ENCODE data around the gene TSTD1. TPM values are rescaled to one million over a fixed set of nuclear protein-coding genes. Genes with fewer than 3 reads are reported as not detected.

Gene TSTD1
- total and polyA plus RNA-seq, 2 donors: 73.0 to 149 TPM

- Histone ChIP-seq H3K9me3 (ENCODE audit: control insufficient read depth in 2 of 2, insufficient read depth in 1 of 2, low read length in 1 of 2) (peaks cover 0 to 2% of the 10 kb centered on the region in 2 donors), H3K4me3 (ENCODE audit: low read length in 2 of 2) (peak overlapping the region; percentile 79 to 85), H3K36me3 (ENCODE audit: control insufficient read depth in 2 of 2, insufficient read depth in 2 of 2, low read length in 1 of 2) (peaks cover 53 to 56% of the 10 kb centered on the region in 2 donors), H3K4me1 (ENCODE audit: control insufficient read depth in 2 of 2, insufficient read depth in 2 of 2, low read length in 2 of 2) (peaks cover 10 to 24% of the 10 kb centered on the region in 2 donors), H3K27me3 (ENCODE audit: control insufficient read depth in 2 of 2, insufficient read depth in 1 of 2, low read length in 1 of 2) (no peaks in the 10 kb centered on the region), H3K27ac (ENCODE audit: low read depth in 1 of 2, low read length in 1 of 2) (peak overlapping the region; percentile 93 to 98)
- peak in 1 of 9 donors; percentile 35 for DNase-seq (ENCODE audit: low read depth in 6 of 9, low spot score in 9 of 9)
- 73% methylated on average over 2 of the region's 2 CpGs for WGBS
Measured at GRCh38 chr1:161046605-161047228, 8.0 kb upstream of the TSTD1 start.

GRCh38 chr1:161045736-161046604, 7.2 kb upstream of the TSTD1 start, which contains the start of gene USF1:
TSS of gene USF1 (minus strand) at chr1:161045977. CDS start at chr1:161043275, 2,702 bp downstream.
- Histone ChIP-seq H3K27me3 (ENCODE audit: control insufficient read depth in 2 of 2, insufficient read depth in 1 of 2, low read length in 1 of 2) (no peaks in the 10 kb centered on the region), H3K4me1 (ENCODE audit: control insufficient read depth in 2 of 2, insufficient read depth in 2 of 2, low read length in 2 of 2) (peaks cover 10 to 30% of the 10 kb centered on the region in 2 donors), H3K27ac (ENCODE audit: low read depth in 1 of 2, low read length in 1 of 2) (peak within 1 kb of the TSS; percentile 93 to 98), H3K9me3 (ENCODE audit: control insufficient read depth in 2 of 2, insufficient read depth in 1 of 2, low read length in 1 of 2) (peaks cover 0 to 2% of the 10 kb centered on the region in 2 donors), H3K4me3 (ENCODE audit: low read length in 2 of 2) (peak within 1 kb of the TSS; percentile 79 to 85), H3K36me3 (ENCODE audit: control insufficient read depth in 2 of 2, insufficient read depth in 2 of 2, low read length in 1 of 2) (peaks cover 53 to 56% of the 10 kb centered on the region in 2 donors)
- under 1% methylated on average over 29 of the region's 29 CpGs for WGBS
- peak; percentile 95 to 99 (median 98) for DNase-seq (ENCODE audit: low read depth in 6 of 9, low spot score in 9 of 9)

- peak overlapping the region; percentile 89 to 98 for H3K27ac ChIP-seq (ENCODE audit: low read depth in 1 of 2, low read length in 1 of 2)
- peaks cover 0 to 2% of the 10 kb centered on the region in 2 donors for H3K9me3 ChIP-seq (ENCODE audit: control insufficient read depth in 2 of 2, insufficient read depth in 1 of 2, low read length in 1 of 2)
- DNase-seq (ENCODE audit: low read depth in 6 of 9, low spot score in 9 of 9): peak in 7 of 9 donors; percentile 56 to 90 (median 78)
- no peaks in the 10 kb centered on the region for H3K27me3 ChIP-seq (ENCODE audit: control insufficient read depth in 2 of 2, insufficient read depth in 1 of 2, low read length in 1 of 2)
- H3K4me1 ChIP-seq (ENCODE audit: control insufficient read depth in 2 of 2, insufficient read depth in 2 of 2, low read length in 2 of 2): peaks cover 10 to 31% of the 10 kb centered on the region in 2 donors
- peak overlapping the region; percentile 79 to 85 for H3K4me3 ChIP-seq (ENCODE audit: low read length in 2 of 2)
- peaks cover 53 to 57% of the 10 kb centered on the region in 2 donors for H3K36me3 ChIP-seq (ENCODE audit: control insufficient read depth in 2 of 2, insufficient read depth in 2 of 2, low read length in 1 of 2)
- WGBS: under 1% methylated on average over 48 of the region's 48 CpGs
Measured at GRCh38 chr1:161044908-161045735, 6.4 kb upstream of the TSTD1 start.

- peak overlapping the region; percentile 89 to 98 for H3K27ac ChIP-seq (ENCODE audit: low read depth in 1 of 2, low read length in 1 of 2)
- peaks cover 53 to 57% of the 10 kb centered on the region in 2 donors for H3K36me3 ChIP-seq (ENCODE audit: control insufficient read depth in 2 of 2, insufficient read depth in 2 of 2, low read length in 1 of 2)
- H3K4me3 ChIP-seq (ENCODE audit: low read length in 2 of 2): peak overlapping the region; percentile 79 to 85
- H3K4me1 ChIP-seq (ENCODE audit: control insufficient read depth in 2 of 2, insufficient read depth in 2 of 2, low read length in 2 of 2): peaks cover 12 to 37% of the 10 kb centered on the region in 2 donors
- peaks cover 0 to 2% of the 10 kb centered on the region in 2 donors for H3K9me3 ChIP-seq (ENCODE audit: control insufficient read depth in 2 of 2, insufficient read depth in 1 of 2, low read length in 1 of 2)
- no peak for DNase-seq (ENCODE audit: low read depth in 6 of 9, low spot score in 9 of 9)
- H3K27me3 ChIP-seq (ENCODE audit: control insufficient read depth in 2 of 2, insufficient read depth in 1 of 2, low read length in 1 of 2): no peaks in the 10 kb centered on the region
Measured at GRCh38 chr1:161044535-161044907, 5.8 kb upstream of the TSTD1 start.

GRCh38 chr1:161039546-161039945, 782 bp upstream of the TSTD1 start:
- no peak overlapping the region for H3K4me3 ChIP-seq (ENCODE audit: low read length in 2 of 2)
- peaks cover 39 to 43% of the 10 kb centered on the region in 2 donors for H3K36me3 ChIP-seq (ENCODE audit: control insufficient read depth in 2 of 2, insufficient read depth in 2 of 2, low read length in 1 of 2)
- peaks cover 22 to 47% of the 10 kb centered on the region in 2 donors for H3K4me1 ChIP-seq (ENCODE audit: control insufficient read depth in 2 of 2, insufficient read depth in 2 of 2, low read length in 2 of 2)
- DNase-seq (ENCODE audit: low read depth in 6 of 9, low spot score in 9 of 9): no peak
- H3K27ac ChIP-seq (ENCODE audit: low read depth in 1 of 2, low read length in 1 of 2): peak overlapping the region; percentile 71 to 88
- H3K27me3 ChIP-seq (ENCODE audit: control insufficient read depth in 2 of 2, insufficient read depth in 1 of 2, low read length in 1 of 2): no peaks in the 10 kb centered on the region
- WGBS: 90% methylated on average over 5 of the region's 5 CpGs
- peaks cover 0 to 4% of the 10 kb centered on the region in 2 donors for H3K9me3 ChIP-seq (ENCODE audit: control insufficient read depth in 2 of 2, insufficient read depth in 1 of 2, low read length in 1 of 2)

DNA sequence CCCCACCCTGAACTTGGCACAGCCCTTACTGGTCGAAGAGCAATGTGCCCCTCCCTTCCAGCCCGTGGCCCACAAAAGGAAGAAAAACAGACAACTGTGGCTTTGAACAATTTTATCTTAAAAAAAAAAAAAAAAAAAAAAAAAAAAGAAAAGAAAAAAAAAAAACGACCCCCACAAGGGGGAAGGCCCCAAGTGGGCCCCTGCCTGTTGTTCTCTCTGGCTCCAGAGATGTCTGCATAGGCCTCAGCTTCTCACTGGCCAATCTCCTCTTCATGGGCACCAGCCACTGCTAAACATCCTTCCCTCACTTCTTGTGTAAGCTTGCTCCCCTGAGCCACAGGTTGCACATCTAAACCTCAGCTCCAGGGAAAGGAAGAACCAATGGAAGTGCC, 386 bp upstream of the TSTD1 start:
- WGBS: 2% methylated on average over 3 of the region's 3 CpGs
- Histone ChIP-seq H3K4me3 (ENCODE audit: low read length in 2 of 2) (peak overlapping the region; percentile 85 to 86), H3K27ac (ENCODE audit: low read depth in 1 of 2, low read length in 1 of 2) (peak overlapping the region; percentile 88 to 90), H3K36me3 (ENCODE audit: control insufficient read depth in 2 of 2, insufficient read depth in 2 of 2, low read length in 1 of 2) (peaks cover 39 to 43% of the 10 kb centered on the region in 2 donors), H3K9me3 (ENCODE audit: control insufficient read depth in 2 of 2, insufficient read depth in 1 of 2, low read length in 1 of 2) (peaks cover 0 to 4% of the 10 kb centered on the region in 2 donors), H3K27me3 (ENCODE audit: control insufficient read depth in 2 of 2, insufficient read depth in 1 of 2, low read length in 1 of 2) (no peaks in the 10 kb centered on the region), H3K4me1 (ENCODE audit: control insufficient read depth in 2 of 2, insufficient read depth in 2 of 2, low read length in 2 of 2) (peaks cover 19 to 45% of the 10 kb centered on the region in 2 donors)
- DNase-seq (ENCODE audit: low read depth in 6 of 9, low spot score in 9 of 9): peak in 1 of 9 donors; percentile 29

DNA sequence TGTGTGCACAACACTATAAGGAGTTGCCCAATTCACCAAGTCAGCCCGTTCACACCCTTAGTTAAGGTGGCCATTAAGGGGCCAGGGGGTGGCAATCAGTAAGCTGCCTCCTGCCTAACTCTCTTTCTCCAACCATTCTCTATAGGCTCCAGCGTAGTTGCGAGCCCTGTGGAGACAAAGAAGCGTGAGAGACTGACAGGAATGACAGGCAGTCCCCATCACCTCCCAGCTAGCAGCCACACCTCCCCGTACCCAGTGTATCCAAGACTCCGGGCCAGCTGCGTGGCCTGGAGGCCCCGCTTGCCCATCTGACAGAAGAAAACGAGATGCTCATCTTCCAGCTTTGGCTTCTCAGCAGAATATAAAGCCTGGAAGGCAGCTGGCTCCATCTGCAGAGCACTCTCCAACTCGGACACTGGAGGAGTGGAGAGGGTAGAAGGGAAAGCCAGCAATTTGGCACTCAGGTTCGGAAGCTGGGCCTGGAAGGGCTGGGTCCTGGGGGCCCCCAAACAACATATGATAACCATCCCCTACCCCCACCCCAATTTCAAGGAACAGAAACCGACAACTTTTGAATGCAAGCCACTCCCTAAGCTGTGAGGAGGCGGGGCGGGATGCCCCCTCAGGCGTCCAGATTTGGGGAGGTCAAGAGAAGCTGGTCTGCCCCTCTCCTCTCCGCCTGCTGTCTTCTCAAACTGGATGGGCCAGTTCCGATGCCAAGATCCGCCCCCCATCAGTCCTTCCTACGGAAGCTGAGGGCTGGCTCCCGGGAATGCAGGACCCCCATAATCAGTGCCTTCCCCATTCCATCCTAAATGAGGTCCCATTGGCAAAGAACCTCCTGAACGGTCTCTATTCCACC, 872 bp downstream of the TSTD1 start:
- no peaks in the 10 kb centered on the region for H3K27me3 ChIP-seq (ENCODE audit: control insufficient read depth in 2 of 2, insufficient read depth in 1 of 2, low read length in 1 of 2)
- peaks cover 36 to 38% of the 10 kb centered on the region in 2 donors for H3K36me3 ChIP-seq (ENCODE audit: control insufficient read depth in 2 of 2, insufficient read depth in 2 of 2, low read length in 1 of 2)
- 76% methylated on average over 21 of the region's 21 CpGs for WGBS
- peaks cover 0 to 4% of the 10 kb centered on the region in 2 donors for H3K9me3 ChIP-seq (ENCODE audit: control insufficient read depth in 2 of 2, insufficient read depth in 1 of 2, low read length in 1 of 2)
- H3K4me1 ChIP-seq (ENCODE audit: control insufficient read depth in 2 of 2, insufficient read depth in 2 of 2, low read length in 2 of 2): peaks cover 17 to 38% of the 10 kb centered on the region in 2 donors
- H3K4me3 ChIP-seq (ENCODE audit: low read length in 2 of 2): peak overlapping the region; percentile 85 to 86
- no peak for DNase-seq (ENCODE audit: low read depth in 6 of 9, low spot score in 9 of 9)
- H3K27ac ChIP-seq (ENCODE audit: low read depth in 1 of 2, low read length in 1 of 2): peak overlapping the region; percentile 88 to 90

DNA sequence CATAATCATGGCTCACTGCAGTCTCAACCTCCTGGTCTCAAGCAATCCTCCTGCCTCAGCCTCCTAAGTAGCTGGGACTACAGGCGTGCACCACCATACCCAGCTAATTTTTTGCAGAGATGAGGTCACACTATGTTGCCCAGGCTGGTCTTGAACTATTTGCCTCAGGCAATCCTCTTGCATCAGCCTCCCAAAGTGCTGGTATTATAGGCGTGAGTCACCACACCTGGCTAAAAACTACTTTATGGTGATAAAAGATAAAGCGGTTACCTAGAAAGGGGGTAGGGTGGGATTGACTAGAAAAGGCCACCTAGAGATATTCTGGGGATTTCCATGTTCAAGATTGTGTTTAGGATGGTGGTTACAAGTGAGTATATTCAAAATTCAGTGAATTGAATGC, 5.0 kb downstream of the TSTD1 start:
- Histone ChIP-seq H3K4me3 (ENCODE audit: low read length in 2 of 2) (no peak overlapping the region), H3K4me1 (ENCODE audit: control insufficient read depth in 2 of 2, insufficient read depth in 2 of 2, low read length in 2 of 2) (peaks cover 9 to 10% of the 10 kb centered on the region in 2 donors), H3K27ac (ENCODE audit: low read depth in 1 of 2, low read length in 1 of 2) (no peak overlapping the region), H3K9me3 (ENCODE audit: control insufficient read depth in 2 of 2, insufficient read depth in 1 of 2, low read length in 1 of 2) (peaks cover 0 to 4% of the 10 kb centered on the region in 2 donors), H3K36me3 (ENCODE audit: control insufficient read depth in 2 of 2, insufficient read depth in 2 of 2, low read length in 1 of 2) (no peaks in the 10 kb centered on the region), H3K27me3 (ENCODE audit: control insufficient read depth in 2 of 2, insufficient read depth in 1 of 2, low read length in 1 of 2) (no peaks in the 10 kb centered on the region)
- WGBS: 97% methylated on average over 3 of the region's 3 CpGs
- DNase-seq (ENCODE audit: low read depth in 6 of 9, low spot score in 9 of 9): no peak

Measured in thymus (tissue), 11 donors.